HepG2 (cell line): ENCODE results near the gene APBB2. TPM values are rescaled to one million over a fixed set of nuclear protein-coding genes. Genes with fewer than 3 reads are reported as not detected.

Experiments
- ATAC-seq: fragments of 200-7000 bp; cut with Tn5 transposase; 3 replicates; pipeline ENCODE4 v1.9.1; 2020; ENCODE audit warnings: mild to moderate bottlenecking, moderate library complexity
- BruUV-seq: library from RNA; stranded (reverse); fragments of 400-500 nt; replicated peaks from 2 replicates; lab custom pipeline; 2021; lab: Mats Ljungman, UMichigan
- CTCF ChIA-PET: fragments of 300-600 bp; formaldehyde crosslinking; extraction: SDS; loops from one replicate; lab custom pipeline; 2021; ENCODE audit warnings: low total read pairs, inconsistent platforms, low intra/inter-chr PET ratio; lab: Yijun Ruan, JAX
- POLR2A ChIA-PET: fragments of 350-600 bp; sonication (Branson Sonifier 250); formaldehyde crosslinking; loops from one replicate; lab custom pipeline; 2020; ENCODE audit warnings: antibody characterized with exemption, inconsistent platforms; lab: Yijun Ruan, JAX
- DNase-seq: peaks from one replicate; pipeline ENCODE4 v3.0.0-alpha.2; 2015; ENCODE audit warnings: low spot score
- FAIRE-seq: peaks from 3 replicates; lab custom pipeline; 2011; peaks lifted over from hg19 to GRCh38; lab: Jason Lieb, UNC
- H2AFZ ChIP-seq: one replicate; pipeline ENCODE4 v1.6.1; 2011; ENCODE audit warnings: low read length, inconsistent platforms
- H3K27ac ChIP-seq: fragments of 300-600 bp; 3 replicates; pipeline ENCODE4 v1.8.0; 2011; ENCODE audit warnings: mixed run types, mild to moderate bottlenecking, mixed read lengths, low read length, inconsistent platforms; ENCODE audit not compliant: insufficient read depth; ENCODE audit errors: extremely low read length
- H3K27me3 ChIP-seq, 2 experiments: fragments of 200-600 bp in 1 of 2; 2 replicates in 1 of 2; 3 replicates in 1 of 2; pipeline versions ENCODE4 v1.6.0 to v1.8.0; 2011; ENCODE audit warnings: low read length in 2 of 2, mild to moderate bottlenecking in 2 of 2, moderate library complexity in 2 of 2, inconsistent platforms in 1 of 2; ENCODE audit not compliant: insufficient read depth in 2 of 2, control insufficient read depth in 1 of 2
- H3K36me3 ChIP-seq, 2 experiments: fragments of 200-600 bp in 1 of 2; replicated peaks in 1 of 2; 2 replicates in 1 of 2; 3 replicates in 1 of 2; pipeline versions ENCODE4 v1.5.1 to v1.8.0; 2011; ENCODE audit warnings: low read length in 2 of 2, inconsistent platforms in 1 of 2; ENCODE audit not compliant: insufficient read depth in 2 of 2, control insufficient read depth in 1 of 2
- H3K4me1 ChIP-seq: 2 replicates; pipeline ENCODE4 v1.5.1; 2012; ENCODE audit warnings: low read length, inconsistent platforms; ENCODE audit not compliant: insufficient read depth
- H3K4me2 ChIP-seq: 2 replicates; pipeline ENCODE4 v1.6.0; 2011; ENCODE audit warnings: low read depth, low read length, inconsistent platforms
- H3K4me3 ChIP-seq, 3 experiments: fragments of 200-600 bp in 1 of 3; sonication (generic), shearing (Covaris generic) in 1 of 3; replicated peaks in 1 of 3; 2 replicates each; pipeline ENCODE4 v1.5.1; 2011 to 2016; ENCODE audit warnings: low read length in 3 of 3, inconsistent platforms in 2 of 3, low read depth in 2 of 3, mild to moderate bottlenecking in 2 of 3, control low read depth in 1 of 3, mixed read lengths in 1 of 3; ENCODE audit not compliant: insufficient read depth in 1 of 3
- H3K79me2 ChIP-seq: one replicate; pipeline ENCODE4 v1.6.1; 2011; ENCODE audit warnings: low read length, inconsistent platforms; ENCODE audit not compliant: insufficient read depth
- H3K9ac ChIP-seq: 2 replicates; pipeline ENCODE4 v1.6.0; 2011; ENCODE audit warnings: mild to moderate bottlenecking, low read depth, low read length, inconsistent platforms; ENCODE audit not compliant: insufficient read depth
- H3K9me3 ChIP-seq: 2 replicates; pipeline ENCODE4 v1.5.1; 2012; ENCODE audit warnings: mild to moderate bottlenecking, low read length
- H4K20me1 ChIP-seq: 2 replicates; pipeline ENCODE4 v1.6.0; 2011; ENCODE audit warnings: inconsistent platforms, mild to moderate bottlenecking, low read length, moderate library complexity; ENCODE audit not compliant: insufficient read depth
- ATM ChIP-seq: fragments of 450-650 bp; IDR thresholded peaks from 2 replicates; pipeline ENCODE4 v1.7.1; 2017; ENCODE audit warnings: mild to moderate bottlenecking, borderline replicate concordance
- BCL6 ChIP-seq: IDR thresholded peaks from 2 replicates; pipeline ENCODE4 v1.6.1; 2016; ENCODE audit warnings: missing genetic modification reagents, missing compliant biosample characterization
- HMGA1 ChIP-seq: sonication (generic); formaldehyde crosslinking; conservative IDR thresholded peaks from 2 replicates; pipeline ENCODE4 v1.4.0; 2020; ENCODE audit warnings: missing genetic modification reagents
- IKZF1 ChIP-seq: fragments of 450-650 bp; IDR thresholded peaks from 2 replicates; pipeline ENCODE4 v1.7.1; 2016
- RFX3 ChIP-seq: IDR thresholded peaks from 2 replicates; pipeline ENCODE4 v1.6.1; 2016; ENCODE audit warnings: missing biosample characterization, missing genetic modification reagents
- SAFB2 ChIP-seq: sonication (generic); formaldehyde crosslinking; IDR thresholded peaks from 2 replicates; pipeline ENCODE4 v1.5.1; 2020; ENCODE audit warnings: missing genetic modification reagents, low read depth, mild to moderate bottlenecking, borderline replicate concordance
- TBP ChIP-seq: sonication (generic); formaldehyde crosslinking; IDR thresholded peaks from 2 replicates; pipeline ENCODE4 v1.5.0; 2020; ENCODE audit warnings: missing genetic modification reagents
- TCF12 ChIP-seq, 2 experiments: fragments of 450-650 bp in 1 of 2; sonication (generic) in 1 of 2; formaldehyde crosslinking in 1 of 2; IDR thresholded peaks; 2 replicates each; pipeline versions ENCODE4 v1.6.1 to v1.8.0; 2017 to 2022; ENCODE audit warnings: antibody characterized with exemption in 1 of 2, mild to moderate bottlenecking in 1 of 2, missing genetic modification reagents in 1 of 2, moderate library complexity in 1 of 2
- ZKSCAN5 ChIP-seq: sonication (generic); formaldehyde crosslinking; IDR thresholded peaks from 2 replicates; pipeline ENCODE4 v1.5.1; 2020; ENCODE audit warnings: mild to moderate bottlenecking, missing genetic modification reagents
- ZNF572 ChIP-seq: sonication (generic); formaldehyde crosslinking; IDR thresholded peaks from 2 replicates; pipeline ENCODE4 v1.5.1; 2020; ENCODE audit warnings: mild to moderate bottlenecking, missing genetic modification reagents
- WGBS: methylation state at CpG from one replicate; pipeline ENCODE4 v1.1.6; 2017; ENCODE audit warnings: low lambda C conversion rate; 5-methylcytosine and 5-hydroxymethylcytosine counted together
- in situ Hi-C: cut with HindIII; loops from 2 replicates; pipeline ENCODE4 v1.10.0; 2017; ENCODE audit warnings: low pct_unique_long_range_greater_than_20kb; ENCODE audit not compliant: extremely low pct_ligation_motif_present
- intact Hi-C: fragments of 100-400 bp; cut with micrococcal nuclease; formaldehyde crosslinking; loops from one replicate; pipeline ENCODE4 v1.10.0; 2022; ENCODE audit not compliant: unreplicated experiment
- polyA plus RNA-seq, 8 experiments: library from polyadenylated mRNA; depleted of rRNA in 3 of 8; stranded (reverse) in 7 of 8; unstranded in 1 of 8; fragments of >200 nt; fragmentation: Illumina TruSeq in 4 of 8; extraction: Trizol in 4 of 8; gene quantifications; 2 replicates each; pipeline versions ENCODE4 v1.2.1 to v1.2.3, GENCODE V29; 2011 to 2016; ENCODE audit warnings: low read depth in 4 of 8, missing spikeins in 1 of 8, mixed read lengths in 1 of 8; ENCODE audit not compliant: insufficient read depth in 1 of 8
- total RNA-seq, 5 experiments: library from RNA; depleted of rRNA; stranded (reverse); fragments of >200 nt; fragmentation: Illumina TruSeq; extraction: Trizol; gene quantifications; 2 replicates each; pipeline ENCODE4 v1.2.3, GENCODE V29; 2016; ENCODE audit warnings: low read depth in 1 of 5
- TF ChIP-seq, protein P1 (sequence below): sonication (generic); formaldehyde crosslinking; IDR thresholded peaks from 2 replicates; pipeline ENCODE4 v1.9.0; 2021; ENCODE audit warnings: missing genetic modification reagents, borderline replicate concordance
- TF ChIP-seq, protein P2 (sequence below): sonication (generic); formaldehyde crosslinking; IDR thresholded peaks from 2 replicates; pipeline ENCODE4 v1.4.0; 2020; ENCODE audit warnings: missing genetic modification reagents
- TF ChIP-seq, protein P3 (sequence below), 2 experiments: fragments of 450-650 bp in 1 of 2; sonication (generic) in 1 of 2; formaldehyde crosslinking in 1 of 2; IDR thresholded peaks; 2 replicates each; pipeline versions ENCODE4 v1.6.1 to v1.8.0; 2016 to 2022; ENCODE audit warnings: antibody characterized with exemption in 1 of 2, mild to moderate bottlenecking in 1 of 2, missing genetic modification reagents in 1 of 2

The APBB2 gene
- total and polyA plus RNA-seq, 2 of the 13 experiments (the other 11 are each of a cell fraction or from before 2014, with no cell fraction given) = 11.7 to 17.0 TPM

DNA sequence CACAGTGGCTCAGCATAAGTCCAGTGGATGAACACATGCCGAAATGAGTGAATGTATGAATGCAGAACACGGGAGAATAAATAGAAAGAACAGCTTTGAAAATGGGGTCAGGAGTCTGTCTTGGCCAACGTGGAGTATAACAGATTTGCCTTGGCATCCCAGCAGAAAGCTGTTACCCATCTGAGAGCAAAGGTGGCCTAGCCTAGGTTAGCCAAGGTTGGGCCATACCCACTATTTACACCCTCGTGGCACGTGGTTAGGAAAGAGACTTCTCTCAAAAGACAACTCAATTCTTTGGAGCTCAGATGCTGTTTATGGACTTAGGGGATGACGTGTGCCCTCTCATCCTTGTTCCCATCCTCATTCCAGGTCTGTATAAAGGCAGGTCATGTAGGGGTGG, 337.3 kb downstream of the APBB2 start:
- no peak for TF ChIP-seq BCL6
- TF ChIP-seq, protein P1, sequence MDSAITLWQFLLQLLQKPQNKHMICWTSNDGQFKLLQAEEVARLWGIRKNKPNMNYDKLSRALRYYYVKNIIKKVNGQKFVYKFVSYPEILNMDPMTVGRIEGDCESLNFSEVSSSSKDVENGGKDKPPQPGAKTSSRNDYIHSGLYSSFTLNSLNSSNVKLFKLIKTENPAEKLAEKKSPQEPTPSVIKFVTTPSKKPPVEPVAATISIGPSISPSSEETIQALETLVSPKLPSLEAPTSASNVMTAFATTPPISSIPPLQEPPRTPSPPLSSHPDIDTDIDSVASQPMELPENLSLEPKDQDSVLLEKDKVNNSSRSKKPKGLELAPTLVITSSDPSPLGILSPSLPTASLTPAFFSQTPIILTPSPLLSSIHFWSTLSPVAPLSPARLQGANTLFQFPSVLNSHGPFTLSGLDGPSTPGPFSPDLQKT (CRISPR knock-in tag) = no peak
- TF ChIP-seq, protein P2, sequence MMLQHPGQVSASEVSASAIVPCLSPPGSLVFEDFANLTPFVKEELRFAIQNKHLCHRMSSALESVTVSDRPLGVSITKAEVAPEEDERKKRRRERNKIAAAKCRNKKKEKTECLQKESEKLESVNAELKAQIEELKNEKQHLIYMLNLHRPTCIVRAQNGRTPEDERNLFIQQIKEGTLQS = no peak
- no peak for TF ChIP-seq SAFB2 (CRISPR knock-in tag)
- no peak for TF ChIP-seq TBP (CRISPR knock-in tag)
- TF ChIP-seq, protein P3, sequence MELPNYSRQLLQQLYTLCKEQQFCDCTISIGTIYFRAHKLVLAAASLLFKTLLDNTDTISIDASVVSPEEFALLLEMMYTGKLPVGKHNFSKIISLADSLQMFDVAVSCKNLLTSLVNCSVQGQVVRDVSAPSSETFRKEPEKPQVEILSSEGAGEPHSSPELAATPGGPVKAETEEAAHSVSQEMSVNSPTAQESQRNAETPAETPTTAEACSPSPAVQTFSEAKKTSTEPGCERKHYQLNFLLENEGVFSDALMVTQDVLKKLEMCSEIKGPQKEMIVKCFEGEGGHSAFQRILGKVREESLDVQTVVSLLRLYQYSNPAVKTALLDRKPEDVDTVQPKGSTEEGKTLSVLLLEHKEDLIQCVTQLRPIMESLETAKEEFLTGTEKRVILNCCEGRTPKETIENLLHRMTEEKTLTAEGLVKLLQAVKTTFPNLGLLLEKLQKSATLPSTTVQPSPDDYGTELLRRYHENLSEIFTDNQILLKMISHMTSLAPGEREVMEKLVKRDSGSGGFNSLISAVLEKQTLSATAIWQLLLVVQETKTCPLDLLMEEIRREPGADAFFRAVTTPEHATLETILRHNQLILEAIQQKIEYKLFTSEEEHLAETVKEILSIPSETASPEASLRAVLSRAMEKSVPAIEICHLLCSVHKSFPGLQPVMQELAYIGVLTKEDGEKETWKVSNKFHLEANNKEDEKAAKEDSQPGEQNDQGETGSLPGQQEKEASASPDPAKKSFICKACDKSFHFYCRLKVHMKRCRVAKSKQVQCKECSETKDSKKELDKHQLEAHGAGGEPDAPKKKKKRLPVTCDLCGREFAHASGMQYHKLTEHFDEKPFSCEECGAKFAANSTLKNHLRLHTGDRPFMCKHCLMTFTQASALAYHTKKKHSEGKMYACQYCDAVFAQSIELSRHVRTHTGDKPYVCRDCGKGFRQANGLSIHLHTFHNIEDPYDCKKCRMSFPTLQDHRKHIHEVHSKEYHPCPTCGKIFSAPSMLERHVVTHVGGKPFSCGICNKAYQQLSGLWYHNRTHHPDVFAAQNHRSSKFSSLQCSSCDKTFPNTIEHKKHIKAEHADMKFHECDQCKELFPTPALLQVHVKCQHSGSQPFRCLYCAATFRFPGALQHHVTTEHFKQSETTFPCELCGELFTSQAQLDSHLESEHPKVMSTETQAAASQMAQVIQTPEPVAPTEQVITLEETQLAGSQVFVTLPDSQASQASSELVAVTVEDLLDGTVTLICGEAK (IDR thresholded peaks at IDR 0.05) = no peak
- TF ChIP-seq, protein P3 (CRISPR knock-in tag; IDR thresholded peaks at IDR 0.05) = no peak
- TF ChIP-seq TCF12 (IDR thresholded peaks at IDR 0.05) = no peak
- TF ChIP-seq TCF12 (CRISPR knock-in tag; IDR thresholded peaks at IDR 0.05) = no peak
- TF ChIP-seq ATM = no peak
- TF ChIP-seq RFX3 (CRISPR knock-in tag) = no peak
- no peak for TF ChIP-seq ZKSCAN5 (CRISPR knock-in tag)
- no peak for TF ChIP-seq IKZF1
- no peak for TF ChIP-seq HMGA1 (CRISPR knock-in tag)
- TF ChIP-seq ZNF572 (CRISPR knock-in tag) = no peak
- in situ Hi-C loops = no loop called here
- Histone ChIP-seq H3K4me1 (no peaks in the 10 kb centered on the region), H3K4me2 (no peak overlapping the region), H3K9me3 (no peaks in the 10 kb centered on the region), H3K4me3 (no peak overlapping the region), H3K79me2 (no peaks in the 10 kb centered on the region), H3K36me3 (peaks cover 0 to 14% of the 10 kb centered on the region in 2 experiments; a peak in 4 of 5 replicates), H3K9ac (no peak overlapping the region), H2AFZ (no peak overlapping the region), H3K27me3 (no peaks in the 10 kb centered on the region), H3K27ac (no peak overlapping the region), H4K20me1 (no peaks in the 10 kb centered on the region)
- ChIA-PET CTCF (no interaction called here), POLR2A (no interaction called here)
- ATAC-seq (no peak), DNase-seq (no peak), FAIRE-seq (no peak)
- intact Hi-C loops = no loop called here
- 98% methylated on average over 5 of the region's 6 CpGs for WGBS
- BruUV-seq = no TSS peak
